Gastroesophageal sphincter (tissue), 3 donors: ENCODE results near the gene TRDMT1.

Source experiments
- EP300 ChIP-seq: sonication (generic); formaldehyde crosslinking; IDR thresholded peaks from one replicate; pipeline ENCODE4 v1.6.1; 2017; ENCODE audit warnings: antibody characterized with exemption, mild to moderate bottlenecking
- POLR2A ChIP-seq, 2 donors: fragments of 450-650 bp; IDR thresholded peaks; one replicate each; pipeline ENCODE4 v1.6.1; 2017; ENCODE audit warnings: antibody characterized with exemption in 2 of 2, mild to moderate bottlenecking in 2 of 2, moderate library complexity in 1 of 2
- TF ChIP-seq, protein P1 (sequence below), 4 experiments: fragments of 200-600 bp in 2 of 4; fragments of 450-650 bp in 2 of 4; sonication (generic) in 1 of 4; IDR thresholded peaks; one replicate each; pipeline ENCODE4 v1.5.1; 2017 to 2019; ENCODE audit warnings: antibody characterized with exemption in 4 of 4, mild to moderate bottlenecking in 2 of 4, moderate library complexity in 2 of 4

DNA sequence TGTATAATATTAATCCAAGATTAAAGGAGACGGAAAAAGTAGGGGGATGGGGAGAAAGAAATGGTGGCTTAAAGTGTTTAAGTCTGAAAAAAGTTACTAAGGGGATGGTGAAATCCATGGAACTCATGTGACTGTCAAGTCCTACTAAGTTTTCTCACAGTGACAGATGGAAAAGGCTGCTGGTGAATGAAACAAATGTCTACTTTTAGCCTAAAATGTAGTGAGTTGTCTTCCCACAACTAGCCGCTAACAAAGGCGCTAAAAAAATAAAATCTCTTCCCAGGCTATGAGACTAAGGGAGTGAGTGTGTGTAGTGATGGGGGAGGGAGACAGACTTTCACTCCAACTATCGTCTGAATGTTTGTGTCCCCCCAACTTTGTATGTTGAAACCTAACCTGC is 39.1 kb upstream of the TRDMT1 start:
- TF ChIP-seq POLR2A (IDR thresholded peaks at IDR 0.05) (no peak), EP300 (no peak)
- TF ChIP-seq, protein P1, sequence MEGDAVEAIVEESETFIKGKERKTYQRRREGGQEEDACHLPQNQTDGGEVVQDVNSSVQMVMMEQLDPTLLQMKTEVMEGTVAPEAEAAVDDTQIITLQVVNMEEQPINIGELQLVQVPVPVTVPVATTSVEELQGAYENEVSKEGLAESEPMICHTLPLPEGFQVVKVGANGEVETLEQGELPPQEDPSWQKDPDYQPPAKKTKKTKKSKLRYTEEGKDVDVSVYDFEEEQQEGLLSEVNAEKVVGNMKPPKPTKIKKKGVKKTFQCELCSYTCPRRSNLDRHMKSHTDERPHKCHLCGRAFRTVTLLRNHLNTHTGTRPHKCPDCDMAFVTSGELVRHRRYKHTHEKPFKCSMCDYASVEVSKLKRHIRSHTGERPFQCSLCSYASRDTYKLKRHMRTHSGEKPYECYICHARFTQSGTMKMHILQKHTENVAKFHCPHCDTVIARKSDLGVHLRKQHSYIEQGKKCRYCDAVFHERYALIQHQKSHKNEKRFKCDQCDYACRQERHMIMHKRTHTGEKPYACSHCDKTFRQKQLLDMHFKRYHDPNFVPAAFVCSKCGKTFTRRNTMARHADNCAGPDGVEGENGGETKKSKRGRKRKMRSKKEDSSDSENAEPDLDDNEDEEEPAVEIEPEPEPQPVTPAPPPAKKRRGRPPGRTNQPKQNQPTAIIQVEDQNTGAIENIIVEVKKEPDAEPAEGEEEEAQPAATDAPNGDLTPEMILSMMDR (IDR thresholded peaks at IDR 0.05): no peak
